GM12872 (cell line): ENCODE results near the gene TET1.

Source experiments
- TF ChIP-seq, protein P1 (sequence below): IDR thresholded peaks from 3 replicates; pipeline ENCODE4 v1.5.1; 2011; ENCODE audit warnings: low read depth, mild to moderate bottlenecking, low read length, moderate library complexity; ENCODE audit not compliant: insufficient read depth

TET1 gene

DNA sequence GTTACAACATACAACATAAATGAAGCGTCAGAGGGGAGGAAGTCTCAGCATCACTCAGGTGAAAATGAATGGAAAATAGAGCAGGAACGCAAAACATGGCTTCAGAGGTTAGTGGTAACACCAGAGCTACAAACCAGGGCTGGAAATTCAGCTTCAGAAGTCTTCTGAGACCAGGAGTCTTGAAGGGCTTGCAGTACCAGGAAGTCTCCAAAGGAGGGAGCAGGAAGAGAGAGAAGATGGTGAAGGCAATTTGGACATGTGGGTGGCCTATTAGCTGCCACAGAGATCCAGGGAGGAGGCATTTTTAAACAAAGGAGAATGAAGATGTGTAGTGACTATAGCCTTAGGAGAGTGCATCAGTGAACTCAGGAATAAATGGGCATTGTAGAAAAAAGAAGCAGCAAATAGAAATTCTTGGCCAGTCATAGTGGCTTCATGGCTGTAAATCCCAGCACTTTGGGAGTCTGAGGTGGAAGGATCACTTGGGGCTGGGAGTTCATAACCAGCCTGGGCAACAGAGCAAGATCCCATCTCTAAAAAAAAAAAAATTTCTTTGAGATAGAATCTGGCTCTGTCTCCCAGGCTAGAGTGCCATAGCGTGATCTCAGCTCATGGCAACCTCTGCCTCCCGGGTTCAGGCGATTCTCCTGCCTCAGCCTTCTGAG lies 9.3 kb upstream of the TET1 start:
- TF ChIP-seq, protein P1, sequence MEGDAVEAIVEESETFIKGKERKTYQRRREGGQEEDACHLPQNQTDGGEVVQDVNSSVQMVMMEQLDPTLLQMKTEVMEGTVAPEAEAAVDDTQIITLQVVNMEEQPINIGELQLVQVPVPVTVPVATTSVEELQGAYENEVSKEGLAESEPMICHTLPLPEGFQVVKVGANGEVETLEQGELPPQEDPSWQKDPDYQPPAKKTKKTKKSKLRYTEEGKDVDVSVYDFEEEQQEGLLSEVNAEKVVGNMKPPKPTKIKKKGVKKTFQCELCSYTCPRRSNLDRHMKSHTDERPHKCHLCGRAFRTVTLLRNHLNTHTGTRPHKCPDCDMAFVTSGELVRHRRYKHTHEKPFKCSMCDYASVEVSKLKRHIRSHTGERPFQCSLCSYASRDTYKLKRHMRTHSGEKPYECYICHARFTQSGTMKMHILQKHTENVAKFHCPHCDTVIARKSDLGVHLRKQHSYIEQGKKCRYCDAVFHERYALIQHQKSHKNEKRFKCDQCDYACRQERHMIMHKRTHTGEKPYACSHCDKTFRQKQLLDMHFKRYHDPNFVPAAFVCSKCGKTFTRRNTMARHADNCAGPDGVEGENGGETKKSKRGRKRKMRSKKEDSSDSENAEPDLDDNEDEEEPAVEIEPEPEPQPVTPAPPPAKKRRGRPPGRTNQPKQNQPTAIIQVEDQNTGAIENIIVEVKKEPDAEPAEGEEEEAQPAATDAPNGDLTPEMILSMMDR: peak; percentile 94

DNA sequence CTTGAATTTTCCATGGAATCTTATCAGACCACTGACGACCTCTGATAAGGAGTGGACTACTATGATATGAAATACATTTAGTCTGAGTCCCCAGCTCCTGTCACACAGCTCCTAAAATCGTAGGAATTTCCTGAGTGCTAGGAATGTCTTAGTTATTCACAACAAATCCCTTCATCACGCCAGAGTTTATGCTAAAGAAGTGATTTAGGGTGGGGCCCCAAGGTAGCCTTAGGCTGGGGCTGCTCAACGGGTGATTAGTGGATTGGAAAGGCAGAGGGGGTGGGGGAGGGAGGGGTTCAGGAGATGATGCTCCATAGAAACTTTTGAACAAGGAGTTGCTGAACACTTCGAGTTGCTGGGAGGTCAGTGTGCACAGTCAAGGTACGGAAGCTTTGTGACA lies 7.0 kb upstream of the TET1 start:
- TF ChIP-seq, protein P1: no peak

DNA sequence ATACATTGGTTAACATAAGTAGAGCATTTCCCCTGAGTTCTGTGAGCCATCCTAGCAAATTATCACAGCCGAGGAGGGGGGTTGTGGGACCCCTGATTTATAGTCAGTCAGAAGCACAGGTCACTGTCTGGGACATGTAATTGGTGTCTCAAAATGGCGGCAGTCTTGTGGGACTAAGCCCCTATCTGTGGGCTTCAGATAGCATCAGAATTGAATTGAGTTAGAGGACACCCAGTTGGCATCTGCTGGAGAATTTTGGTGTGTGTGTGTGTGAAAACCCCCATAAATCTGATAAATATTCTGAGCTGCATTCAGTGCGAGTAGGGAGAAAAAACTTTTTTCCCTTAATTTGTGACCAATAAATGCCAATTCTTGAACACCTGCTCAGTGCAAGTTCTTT lies 6.5 kb upstream of the TET1 start:
- TF ChIP-seq, protein P1: no peak

DNA sequence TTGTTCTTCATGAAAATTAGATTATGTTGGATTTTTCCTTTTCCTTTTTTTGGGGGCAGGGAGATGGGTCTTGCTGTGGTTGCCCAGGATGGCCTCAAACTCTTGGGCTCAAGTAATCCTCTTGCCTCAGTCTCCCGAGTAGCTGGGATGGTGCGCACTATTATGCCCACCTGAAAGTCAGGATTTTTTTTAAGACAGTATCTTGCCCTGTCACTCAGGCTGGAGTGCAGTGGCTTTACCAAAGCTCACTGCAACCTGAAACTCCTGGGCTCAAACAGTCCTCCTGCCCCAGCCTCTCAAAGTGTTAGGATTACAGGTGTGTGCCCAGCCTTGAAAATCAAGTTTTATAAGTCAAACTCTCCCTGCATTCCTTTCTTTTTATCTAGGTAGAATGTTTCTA lies 1.7 kb upstream of the TET1 start:
- TF ChIP-seq, protein P1: no peak

DNA sequence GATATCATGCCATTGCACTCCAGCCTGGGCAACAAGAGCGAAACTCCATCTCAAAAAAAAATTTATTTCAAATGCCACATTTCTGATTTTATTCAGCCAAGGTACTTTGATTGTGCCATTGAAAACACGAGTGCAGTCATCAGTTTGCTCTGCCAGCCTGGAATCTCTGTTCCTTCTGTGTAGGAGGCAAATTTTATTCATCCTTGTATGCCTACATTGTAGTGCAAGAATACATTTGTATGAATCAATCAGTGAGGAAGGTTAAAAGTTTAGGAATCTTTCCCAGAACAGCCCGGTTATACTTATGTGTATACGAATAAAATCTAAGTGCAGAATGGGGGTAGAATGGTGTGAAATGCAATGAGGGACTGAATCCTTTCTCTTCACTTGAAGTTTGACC lies 886 bp upstream of the TET1 start:
- TF ChIP-seq, protein P1: no peak

DNA sequence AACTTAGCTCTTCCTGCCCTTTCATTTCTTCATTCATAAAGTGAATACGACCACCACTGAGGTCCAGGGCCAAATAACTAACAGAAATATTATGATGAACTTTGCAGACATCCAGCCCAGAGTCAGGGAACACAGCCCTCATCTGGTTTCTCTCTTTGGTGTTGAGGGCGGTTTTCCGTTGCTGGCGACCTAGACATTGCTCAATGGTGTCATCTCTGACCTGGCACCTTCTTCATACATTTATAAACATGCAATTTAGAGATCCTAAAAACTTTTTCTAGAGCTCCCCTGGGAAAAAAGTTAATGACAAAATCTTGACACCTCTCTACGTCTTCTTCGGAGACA lies 324 bp upstream of the TET1 start:
- TF ChIP-seq, protein P1: no peak

DNA sequence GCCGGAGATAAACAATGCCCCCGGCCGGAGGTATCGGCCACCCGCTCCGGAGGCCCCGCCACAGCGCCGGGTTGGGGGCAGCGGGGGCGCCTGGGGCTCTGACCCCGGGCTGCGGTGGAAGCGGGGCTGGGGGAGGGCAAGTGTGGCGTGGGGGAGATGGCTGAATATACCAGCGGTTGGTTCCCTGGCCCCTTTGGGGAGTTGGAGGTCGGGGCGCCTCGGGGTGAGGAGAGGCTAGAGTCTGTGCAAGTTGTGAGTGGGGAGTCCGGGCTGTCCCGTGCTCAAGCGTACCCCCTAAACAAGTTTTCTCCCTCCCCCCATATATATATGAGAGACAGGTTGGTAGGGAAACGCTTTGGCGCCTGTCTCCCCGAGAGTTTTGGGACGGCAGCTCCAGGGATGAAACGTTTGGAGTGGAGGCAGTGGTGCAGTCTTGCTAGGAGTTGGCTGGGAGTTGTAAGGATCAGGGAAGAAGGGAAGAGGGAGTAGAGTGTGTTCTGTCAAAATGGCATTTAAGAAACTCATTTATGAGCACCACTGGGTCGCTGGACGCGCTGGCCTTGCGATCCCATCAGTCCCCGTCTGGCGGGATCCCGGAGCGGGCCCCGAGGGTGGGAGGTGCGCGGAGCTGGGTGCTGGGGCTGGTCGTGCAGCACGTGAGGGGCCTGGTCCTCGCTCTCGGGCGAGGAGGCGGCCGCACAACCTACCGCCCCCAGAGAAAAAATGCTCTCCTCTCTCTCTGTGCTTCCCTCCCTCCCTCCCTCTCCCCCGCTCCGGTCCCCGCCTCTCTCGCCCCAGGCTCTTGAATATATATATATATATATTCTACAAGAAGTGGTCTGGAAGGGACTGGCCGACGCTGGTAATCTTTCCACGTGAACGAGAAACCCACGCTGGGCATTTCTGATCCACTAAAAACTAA lies 1.1 kb downstream of the TET1 start:
- TF ChIP-seq, protein P1: no peak
